SK-N-SH (cell line): ENCODE measurements around the gene ATM. TPM values are rescaled to one million over a fixed set of nuclear protein-coding genes. Genes with fewer than 3 reads are reported as not detected.

ENCODE experiments used
- CTCF ChIA-PET: fragments of 300-600, 350-600 bp; formaldehyde crosslinking; extraction: SDS; loops from one replicate; lab custom pipeline; 2021; lab: Yijun Ruan, JAX
- POLR2A ChIA-PET: fragments of 350-600 bp; sonication (Branson Sonifier 250); formaldehyde crosslinking; extraction: SDS; loops from one replicate; lab custom pipeline; 2020; ENCODE audit warnings: antibody characterized with exemption, inconsistent platforms; lab: Yijun Ruan, JAX
- DNase-seq: peaks from one replicate; pipeline ENCODE4 v3.0.0; 2012
- H2AFZ ChIP-seq: fragments of 200-600 bp; sonication (generic); 2 replicates; pipeline ENCODE4 v1.8.1; 2016; ENCODE audit warnings: antibody characterized with exemption, mild to moderate bottlenecking, low read depth
- H3F3A ChIP-seq: fragments of 200-600 bp; sonication (generic); replicated peaks from 2 replicates; pipeline ENCODE3; 2016; ENCODE audit warnings: antibody characterized with exemption, mild to moderate bottlenecking; ENCODE audit not compliant: insufficient read depth
- H3K27ac ChIP-seq, 2 experiments: fragments of 200-500 bp in 1 of 2; fragments of 200-600 bp in 1 of 2; sonication (Bioruptor generic) in 1 of 2; sonication (generic), shearing (Covaris generic) in 1 of 2; 2 replicates each; pipeline versions ENCODE4 v1.5.1 to v1.6.1; 2014 to 2016; ENCODE audit warnings: low read depth in 2 of 2, inconsistent platforms in 1 of 2, low read length in 1 of 2, mild to moderate bottlenecking in 1 of 2, mixed read lengths in 1 of 2
- H3K27me3 ChIP-seq: fragments of 200-600 bp; sonication (generic), shearing (Covaris generic); 2 replicates; pipeline ENCODE4 v1.6.1; 2016; ENCODE audit warnings: mixed run types; ENCODE audit not compliant: insufficient read depth
- H3K36me3 ChIP-seq, 2 experiments: fragments of 200-500 bp in 1 of 2; fragments of 200-600 bp in 1 of 2; sonication (Bioruptor generic) in 1 of 2; sonication (generic) in 1 of 2; replicated peaks in 1 of 2; 2 replicates each; pipeline versions ENCODE3 to v1.5.1; 2014 to 2016; ENCODE audit warnings: low read length in 1 of 2, mild to moderate bottlenecking in 1 of 2; ENCODE audit not compliant: insufficient read depth in 2 of 2, control insufficient read depth in 1 of 2
- H3K4me1 ChIP-seq, 2 experiments: fragments of 200-500 bp in 1 of 2; fragments of 200-600 bp in 1 of 2; sonication (Bioruptor generic) in 1 of 2; sonication (generic), shearing (Covaris generic) in 1 of 2; 2 replicates each; pipeline versions ENCODE4 v1.5.1 to v1.6.1; 2014 to 2016; ENCODE audit warnings: low read depth in 1 of 2, low read length in 1 of 2, mixed run types in 1 of 2; ENCODE audit not compliant: insufficient read depth in 2 of 2, control insufficient read depth in 1 of 2
- H3K4me2 ChIP-seq: fragments of 200-600 bp; sonication (generic), shearing (Covaris generic); 2 replicates; pipeline ENCODE4 v1.6.1; 2017; ENCODE audit warnings: mixed run types
- H3K4me3 ChIP-seq, 2 experiments: fragments of 200-500 bp in 1 of 2; fragments of 200-600 bp in 1 of 2; sonication (Bioruptor generic) in 1 of 2; sonication (generic), shearing (Covaris generic) in 1 of 2; 2 replicates each; pipeline versions ENCODE4 v1.5.1 to v1.8.1; 2014 to 2016; ENCODE audit warnings: low read depth in 2 of 2, inconsistent platforms in 1 of 2, low read length in 1 of 2, mild to moderate bottlenecking in 1 of 2, mixed read lengths in 1 of 2, moderate library complexity in 1 of 2
- H3K79me2 ChIP-seq: fragments of 200-600 bp; sonication (generic); 2 replicates; pipeline ENCODE4 v1.8.1; 2017; ENCODE audit warnings: mild to moderate bottlenecking; ENCODE audit not compliant: insufficient read depth
- H3K9ac ChIP-seq: fragments of 200-600 bp; sonication (generic); 2 replicates; pipeline ENCODE4 v1.6.1; 2017; ENCODE audit warnings: mixed run types
- H3K9me2 ChIP-seq: fragments of 200-600 bp; sonication (generic); 2 replicates; pipeline ENCODE4 v1.6.1; 2017; ENCODE audit warnings: mixed run types
- H3K9me3 ChIP-seq: fragments of 200-600 bp; sonication (generic); 2 replicates; pipeline ENCODE4 v1.6.1; 2017; ENCODE audit warnings: mixed run types, mild to moderate bottlenecking, moderate library complexity
- H4K20me1 ChIP-seq: fragments of 200-600 bp; sonication (generic); 2 replicates; pipeline ENCODE4 v1.6.1; 2017; ENCODE audit warnings: mild to moderate bottlenecking, mixed run types; ENCODE audit not compliant: insufficient read depth
- ELF1 ChIP-seq: IDR thresholded peaks from 2 replicates; pipeline ENCODE4 v1.4.0; 2012
- FOXJ3 ChIP-seq: sonication (generic); formaldehyde crosslinking; IDR thresholded peaks from 2 replicates; pipeline ENCODE4 v1.5.1; 2020; ENCODE audit warnings: mild to moderate bottlenecking, missing genetic modification reagents
- FOXM1 ChIP-seq: IDR thresholded peaks from 2 replicates; pipeline ENCODE4 v1.4.0; 2012; ENCODE audit warnings: low read depth, mild to moderate bottlenecking
- GABPA ChIP-seq: IDR thresholded peaks from 2 replicates; pipeline ENCODE4 v1.4.0; 2012; ENCODE audit warnings: low read depth, mild to moderate bottlenecking
- GATA2 ChIP-seq: sonication (generic); formaldehyde crosslinking; IDR thresholded peaks from 2 replicates; pipeline ENCODE4 v1.5.0; 2020; ENCODE audit warnings: mild to moderate bottlenecking, missing genetic modification reagents
- JUND ChIP-seq: IDR thresholded peaks from 2 replicates; pipeline ENCODE4 v1.4.0; 2012
- MEF2A ChIP-seq: IDR thresholded peaks from 2 replicates; pipeline ENCODE4 v1.4.0; 2012; ENCODE audit warnings: low read depth, borderline replicate concordance
- NFIC ChIP-seq: IDR thresholded peaks from 2 replicates; pipeline ENCODE4 v1.4.0; 2012; ENCODE audit warnings: borderline replicate concordance
- POLR2AphosphoS5 ChIP-seq: IDR thresholded peaks from 2 replicates; pipeline ENCODE4 v1.6.1; 2012; ENCODE audit warnings: low read depth, low read length
- RAD21 ChIP-seq: IDR thresholded peaks from 2 replicates; pipeline ENCODE4 v1.6.1; 2012; ENCODE audit warnings: mild to moderate bottlenecking, low read length
- RFX5 ChIP-seq: IDR thresholded peaks from 2 replicates; pipeline ENCODE4 v1.6.1; 2012; ENCODE audit warnings: mild to moderate bottlenecking, improper control_type of control experiment, low read length
- RXRA ChIP-seq: IDR thresholded peaks from 2 replicates; pipeline ENCODE4 v1.4.0; 2012; ENCODE audit warnings: low read depth, mild to moderate bottlenecking, borderline replicate concordance
- TAF1 ChIP-seq: IDR thresholded peaks from 2 replicates; pipeline ENCODE4 v1.6.1; 2012; ENCODE audit warnings: low read depth, mild to moderate bottlenecking, low read length, moderate library complexity, borderline replicate concordance
- TEAD4 ChIP-seq: IDR thresholded peaks from 2 replicates; pipeline ENCODE4 v1.4.0; 2012; ENCODE audit warnings: mild to moderate bottlenecking, borderline replicate concordance; ENCODE audit not compliant: insufficient read depth
- WGBS: methylation state at CpG from one replicate; pipeline ENCODE4 v1.1.6; 2017; ENCODE audit warnings: low lambda C conversion rate; 5-methylcytosine and 5-hydroxymethylcytosine counted together
- polyA plus RNA-seq, 3 experiments: library from polyadenylated mRNA; depleted of rRNA; stranded (reverse); fragments of >200 nt; gene quantifications; 2 replicates each; pipeline ENCODE4 v1.2.3, GENCODE V29; 2012
- TF ChIP-seq, protein P1 (sequence below): IDR thresholded peaks from 2 replicates; pipeline ENCODE4 v1.4.0; 2012; ENCODE audit warnings: low read depth, borderline replicate concordance
- TF ChIP-seq, protein P2 (sequence below): fragments of 200-600 bp; sonication (generic); IDR thresholded peaks from 2 replicates; pipeline ENCODE4 v1.6.1; 2017; ENCODE audit warnings: antibody characterized with exemption, mild to moderate bottlenecking, moderate library complexity
- TF ChIP-seq, protein P3 (sequence below): fragments of 150-350 bp; IDR thresholded peaks from 2 replicates; pipeline ENCODE4 v1.6.1; 2016; ENCODE audit warnings: mild to moderate bottlenecking, low read depth, low read length

Gene ATM
- polyA plus RNA-seq, 1 of the 3 experiments (the other 2 are of a cell fraction), result 14.1 TPM

DNA sequence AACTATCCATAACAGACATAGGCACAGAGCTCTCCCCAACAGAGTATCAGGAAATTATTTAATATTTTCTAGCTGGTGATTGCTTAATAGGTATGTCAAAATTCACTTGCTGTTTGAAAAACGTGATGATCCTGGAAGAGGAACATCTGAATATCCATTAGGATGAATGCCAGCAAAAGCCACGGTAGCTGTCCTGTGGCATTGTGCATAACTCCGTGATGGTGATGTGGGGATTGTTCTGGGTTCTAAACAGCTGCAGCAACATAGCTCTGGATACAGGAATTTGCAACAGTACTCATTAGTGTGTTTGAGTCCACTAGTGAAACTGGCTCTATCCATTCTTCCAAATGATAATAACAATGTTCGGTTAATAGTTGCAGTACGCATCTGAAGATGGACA lies 165.7 kb downstream of the ATM start (continued):
- TF ChIP-seq, protein P1, sequence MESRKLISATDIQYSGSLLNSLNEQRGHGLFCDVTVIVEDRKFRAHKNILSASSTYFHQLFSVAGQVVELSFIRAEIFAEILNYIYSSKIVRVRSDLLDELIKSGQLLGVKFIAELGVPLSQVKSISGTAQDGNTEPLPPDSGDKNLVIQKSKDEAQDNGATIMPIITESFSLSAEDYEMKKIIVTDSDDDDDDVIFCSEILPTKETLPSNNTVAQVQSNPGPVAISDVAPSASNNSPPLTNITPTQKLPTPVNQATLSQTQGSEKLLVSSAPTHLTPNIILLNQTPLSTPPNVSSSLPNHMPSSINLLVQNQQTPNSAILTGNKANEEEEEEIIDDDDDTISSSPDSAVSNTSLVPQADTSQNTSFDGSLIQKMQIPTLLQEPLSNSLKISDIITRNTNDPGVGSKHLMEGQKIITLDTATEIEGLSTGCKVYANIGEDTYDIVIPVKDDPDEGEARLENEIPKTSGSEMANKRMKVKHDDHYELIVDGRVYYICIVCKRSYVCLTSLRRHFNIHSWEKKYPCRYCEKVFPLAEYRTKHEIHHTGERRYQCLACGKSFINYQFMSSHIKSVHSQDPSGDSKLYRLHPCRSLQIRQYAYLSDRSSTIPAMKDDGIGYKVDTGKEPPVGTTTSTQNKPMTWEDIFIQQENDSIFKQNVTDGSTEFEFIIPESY, result no peak
- no peak for TF ChIP-seq GABPA
- no peak for TF ChIP-seq FOXJ3 (CRISPR knock-in tag)
- TF ChIP-seq TAF1, result no peak

DNA sequence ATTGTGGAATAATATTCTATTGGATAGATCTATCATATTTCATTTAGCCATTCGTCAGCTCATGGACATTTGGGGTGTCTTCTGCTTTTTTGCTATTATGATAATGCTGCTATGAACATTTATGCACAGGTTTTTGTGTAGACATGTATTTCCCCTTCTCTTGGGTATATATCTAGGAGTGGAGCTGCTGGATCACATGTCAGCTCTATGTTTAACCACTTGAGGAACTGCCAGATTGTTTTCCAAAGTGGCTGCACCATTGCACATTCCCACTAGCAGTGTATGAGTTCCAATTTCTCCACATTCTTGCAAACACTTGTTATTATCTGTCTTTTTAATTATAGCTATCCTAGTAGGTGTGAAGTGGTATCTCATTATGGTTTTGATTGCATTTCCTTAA lies 169.5 kb downstream of the ATM start:
- no peaks in the 10 kb centered on the region for H3F3A ChIP-seq
- ChIA-PET POLR2A (no interaction called here), CTCF (interaction anchor here (0.9 kb wide), 1 partner anchor 23 kb away, joined by 3 read pairs; no protein-coding TSS in a partner anchor)
- no peaks in the 10 kb centered on the region for H3K4me1 ChIP-seq
- no peak overlapping the region for H3K4me2 ChIP-seq
- DNase-seq, result no peak
- H3K27me3 ChIP-seq, result no peaks in the 10 kb centered on the region
- TF ChIP-seq RXRA (no peak), FOXM1 (no peak), RAD21 (no peak), TEAD4 (no peak)
- TF ChIP-seq, protein P2, sequence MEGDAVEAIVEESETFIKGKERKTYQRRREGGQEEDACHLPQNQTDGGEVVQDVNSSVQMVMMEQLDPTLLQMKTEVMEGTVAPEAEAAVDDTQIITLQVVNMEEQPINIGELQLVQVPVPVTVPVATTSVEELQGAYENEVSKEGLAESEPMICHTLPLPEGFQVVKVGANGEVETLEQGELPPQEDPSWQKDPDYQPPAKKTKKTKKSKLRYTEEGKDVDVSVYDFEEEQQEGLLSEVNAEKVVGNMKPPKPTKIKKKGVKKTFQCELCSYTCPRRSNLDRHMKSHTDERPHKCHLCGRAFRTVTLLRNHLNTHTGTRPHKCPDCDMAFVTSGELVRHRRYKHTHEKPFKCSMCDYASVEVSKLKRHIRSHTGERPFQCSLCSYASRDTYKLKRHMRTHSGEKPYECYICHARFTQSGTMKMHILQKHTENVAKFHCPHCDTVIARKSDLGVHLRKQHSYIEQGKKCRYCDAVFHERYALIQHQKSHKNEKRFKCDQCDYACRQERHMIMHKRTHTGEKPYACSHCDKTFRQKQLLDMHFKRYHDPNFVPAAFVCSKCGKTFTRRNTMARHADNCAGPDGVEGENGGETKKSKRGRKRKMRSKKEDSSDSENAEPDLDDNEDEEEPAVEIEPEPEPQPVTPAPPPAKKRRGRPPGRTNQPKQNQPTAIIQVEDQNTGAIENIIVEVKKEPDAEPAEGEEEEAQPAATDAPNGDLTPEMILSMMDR, result no peak
- TF ChIP-seq, protein P3, sequence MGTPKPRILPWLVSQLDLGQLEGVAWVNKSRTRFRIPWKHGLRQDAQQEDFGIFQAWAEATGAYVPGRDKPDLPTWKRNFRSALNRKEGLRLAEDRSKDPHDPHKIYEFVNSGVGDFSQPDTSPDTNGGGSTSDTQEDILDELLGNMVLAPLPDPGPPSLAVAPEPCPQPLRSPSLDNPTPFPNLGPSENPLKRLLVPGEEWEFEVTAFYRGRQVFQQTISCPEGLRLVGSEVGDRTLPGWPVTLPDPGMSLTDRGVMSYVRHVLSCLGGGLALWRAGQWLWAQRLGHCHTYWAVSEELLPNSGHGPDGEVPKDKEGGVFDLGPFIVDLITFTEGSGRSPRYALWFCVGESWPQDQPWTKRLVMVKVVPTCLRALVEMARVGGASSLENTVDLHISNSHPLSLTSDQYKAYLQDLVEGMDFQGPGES, result no peak
- H3K9me2 ChIP-seq, result no peaks in the 10 kb centered on the region
- no peaks in the 10 kb centered on the region for H3K9me3 ChIP-seq
- H3K4me3 ChIP-seq, result no peak overlapping the region
- no peak overlapping the region for H3K9ac ChIP-seq
- no peaks in the 10 kb centered on the region for H4K20me1 ChIP-seq
- H3K27ac ChIP-seq, result no peak overlapping the region
- H2AFZ ChIP-seq, result no peak overlapping the region
- 65% methylated on average over 1 of the region's 1 CpG for WGBS
- no peaks in the 10 kb centered on the region for H3K36me3 ChIP-seq
- no peaks in the 10 kb centered on the region for H3K79me2 ChIP-seq

DNA sequence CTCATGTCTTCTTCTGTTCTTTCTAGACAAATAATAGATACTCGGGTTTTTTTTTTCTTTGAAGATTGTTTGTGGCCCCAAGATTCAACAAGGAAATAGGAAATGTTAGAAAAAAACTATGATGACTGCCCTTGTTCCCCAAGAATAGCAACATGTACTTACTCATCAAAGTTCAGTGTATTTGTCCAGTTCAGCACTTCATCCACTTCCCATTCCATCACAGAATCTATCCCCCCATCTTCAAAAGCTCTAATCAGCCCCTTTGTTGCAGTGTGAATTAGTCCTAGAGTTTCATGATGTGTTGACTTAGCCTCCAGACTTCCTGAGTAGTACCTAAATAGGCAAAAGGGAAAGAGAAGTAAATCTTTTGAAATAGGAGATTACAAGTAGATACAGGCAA lies 170.2 kb downstream of the ATM start:
- Histone ChIP-seq H3F3A (no peaks in the 10 kb centered on the region), H3K36me3 (no peaks in the 10 kb centered on the region), H3K9me2 (no peaks in the 10 kb centered on the region), H3K4me1 (no peaks in the 10 kb centered on the region), H3K9ac (no peak overlapping the region), H3K4me2 (no peak overlapping the region), H3K4me3 (no peak overlapping the region), H4K20me1 (no peaks in the 10 kb centered on the region), H3K27ac (no peak overlapping the region), H2AFZ (no peak overlapping the region), H3K79me2 (no peaks in the 10 kb centered on the region), H3K9me3 (no peaks in the 10 kb centered on the region), H3K27me3 (no peaks in the 10 kb centered on the region)
- DNase-seq, result no peak
- TF ChIP-seq JUND, result no peak
- no peak for TF ChIP-seq MEF2A
- no peak for TF ChIP-seq ELF1
- TF ChIP-seq RFX5, result no peak
- TF ChIP-seq FOXJ3 (CRISPR knock-in tag), result no peak
- TF ChIP-seq RXRA, result no peak
- TF ChIP-seq FOXM1, result no peak
- no peak for TF ChIP-seq GATA2 (CRISPR knock-in tag)
- TF ChIP-seq, protein P3, result no peak
- no peak for TF ChIP-seq RAD21
- no peak for TF ChIP-seq TEAD4
- no peak for TF ChIP-seq NFIC
- no peak for TF ChIP-seq POLR2AphosphoS5
- ChIA-PET CTCF (no interaction called here), POLR2A (no interaction called here)
- WGBS, result 4% methylated on average over 1 of the region's 1 CpG
